ENCODE data around the gene LAMC1. TPM values are rescaled to one million over a fixed set of nuclear protein-coding genes. Genes with fewer than 3 reads are reported as not detected.
"Not testable (repeated sequence)": the region's sequence is repeated elsewhere in the genome, so short reads cannot be mapped to it uniquely, and the experiment has no call there.

The LAMC1 gene
- polyA plus RNA-seq, 3 donors = 286 to 314 (median 310) TPM

GRCh38 chr1:183124259-183124658, 101.0 kb downstream of the LAMC1 start:
- no peak for DNase-seq (ENCODE audit: extremely low read depth in 1 of 11, low read depth in 9 of 11, low spot score in 4 of 11)

- DNase-seq (ENCODE audit: extremely low read depth in 1 of 11, low read depth in 9 of 11, low spot score in 4 of 11) = no peak
Measured at GRCh38 chr1:183125279-183125999, 102.2 kb downstream of the LAMC1 start.

DNA sequence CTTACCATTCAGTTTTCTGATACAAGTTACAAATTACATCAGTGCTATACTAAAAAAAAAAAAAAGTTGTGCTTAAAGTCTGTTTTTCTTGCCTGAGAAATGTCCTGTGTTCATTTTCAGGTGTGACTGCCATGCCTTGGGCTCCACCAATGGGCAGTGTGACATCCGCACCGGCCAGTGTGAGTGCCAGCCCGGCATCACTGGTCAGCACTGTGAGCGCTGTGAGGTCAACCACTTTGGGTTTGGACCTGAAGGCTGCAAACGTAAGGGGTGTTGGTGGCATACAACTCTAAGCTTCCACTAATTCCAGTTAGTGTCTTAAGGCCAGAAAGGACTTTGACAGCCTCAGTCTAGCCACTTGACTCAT, 102.8 kb downstream of the LAMC1 start:
- no peak for DNase-seq (ENCODE audit: extremely low read depth in 1 of 11, low read depth in 9 of 11, low spot score in 4 of 11)

DNA sequence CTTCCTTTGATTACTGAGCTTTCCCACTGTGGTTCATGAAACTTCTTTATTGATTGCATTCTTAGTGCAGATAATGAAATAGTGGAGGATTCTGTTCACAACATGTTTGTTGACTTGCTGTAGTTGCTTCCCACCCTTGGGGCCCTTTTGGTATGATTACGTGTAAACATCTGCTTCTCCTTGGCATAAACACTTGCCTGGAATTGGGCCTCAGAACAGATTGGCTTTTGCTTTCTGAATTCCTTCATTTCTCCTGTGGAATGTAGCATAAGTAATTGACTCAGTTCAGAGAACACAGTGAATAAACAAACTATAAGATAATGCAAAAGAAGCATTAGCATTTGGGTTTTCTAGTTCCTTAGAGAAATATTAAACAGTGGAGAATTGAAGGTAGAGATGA, 103.3 kb downstream of the LAMC1 start:
- no peak for DNase-seq (ENCODE audit: extremely low read depth in 1 of 11, low read depth in 9 of 11, low spot score in 4 of 11)

- no peak for DNase-seq (ENCODE audit: extremely low read depth in 1 of 11, low read depth in 9 of 11, low spot score in 4 of 11)
Measured at GRCh38 chr1:183129921-183130690, 106.9 kb downstream of the LAMC1 start.

DNA sequence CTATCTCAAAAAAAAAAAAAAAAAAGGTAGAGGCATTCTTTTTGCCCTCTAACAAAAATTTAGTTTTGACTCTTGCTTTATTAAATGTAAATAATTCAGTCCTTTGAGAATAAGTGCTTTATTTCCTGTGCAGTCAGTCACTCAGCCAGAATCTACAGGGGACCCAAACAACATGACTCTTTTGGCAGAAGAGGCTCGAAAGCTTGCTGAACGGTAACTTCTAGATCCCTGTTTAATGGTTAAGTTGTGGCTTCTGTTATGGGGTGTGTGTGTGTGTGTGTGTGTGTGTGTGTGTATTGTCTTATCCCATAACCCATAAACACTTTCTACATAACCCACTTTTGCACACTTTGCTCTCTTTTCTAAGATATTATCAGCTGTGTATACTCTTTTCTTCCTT, 107.9 kb downstream of the LAMC1 start:
- DNase-seq (ENCODE audit: extremely low read depth in 1 of 11, low read depth in 9 of 11, low spot score in 4 of 11) = no peak

GRCh38 chr1:183135336-183135735, 112.1 kb downstream of the LAMC1 start:
- DNase-seq (ENCODE audit: extremely low read depth in 1 of 11, low read depth in 9 of 11, low spot score in 4 of 11) = no peak

GRCh38 chr1:183137782-183138181, 114.6 kb downstream of the LAMC1 start:
- DNase-seq (ENCODE audit: extremely low read depth in 1 of 11, low read depth in 9 of 11, low spot score in 4 of 11) = no peak

DNA sequence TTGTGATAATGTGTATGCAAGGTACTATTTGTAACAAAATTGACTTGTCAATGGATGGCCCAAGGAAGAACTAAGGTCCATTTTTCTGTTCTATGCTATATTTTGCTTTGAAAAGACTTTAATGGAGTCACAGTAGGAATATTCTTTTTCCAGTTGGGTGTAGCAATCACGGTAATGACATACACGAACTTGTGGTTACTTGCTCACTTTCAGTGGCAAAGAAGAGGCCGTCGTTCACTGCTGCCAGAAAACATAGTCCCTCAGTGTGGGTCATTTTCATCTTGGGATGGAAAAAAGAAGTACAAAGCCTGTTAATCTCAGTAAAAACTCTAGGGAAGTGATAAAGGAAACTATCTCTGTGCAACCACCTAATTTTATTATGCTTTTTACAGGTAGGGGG, 115.1 kb downstream of the LAMC1 start:
- no peak for DNase-seq (ENCODE audit: extremely low read depth in 1 of 11, low read depth in 9 of 11, low spot score in 4 of 11)

GRCh38 chr1:183139281-183139942, 116.2 kb downstream of the LAMC1 start:
- DNase-seq (ENCODE audit: extremely low read depth in 1 of 11, low read depth in 9 of 11, low spot score in 4 of 11) = no peak

DNA sequence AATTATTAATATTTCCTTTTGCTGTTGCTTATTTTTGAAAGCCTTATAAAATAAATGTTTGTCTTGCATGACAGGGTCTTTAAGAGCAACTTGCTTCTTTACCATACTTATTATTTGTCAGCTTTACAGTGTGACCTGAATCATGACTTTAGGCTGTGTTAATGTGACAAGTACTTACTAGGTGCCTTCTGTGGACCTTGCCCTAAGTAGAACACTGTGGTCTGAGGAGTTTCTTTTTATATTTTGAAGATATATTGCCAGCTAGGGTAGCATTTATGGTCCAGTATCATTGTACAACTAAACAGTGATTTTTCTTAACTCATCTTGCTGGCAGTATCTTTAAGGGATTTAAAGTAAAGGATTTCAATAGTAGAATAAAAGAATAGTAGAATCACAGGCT, 117.4 kb downstream of the LAMC1 start:
- DNase-seq (ENCODE audit: extremely low read depth in 1 of 11, low read depth in 9 of 11, low spot score in 4 of 11) = no peak

- no peak for DNase-seq (ENCODE audit: extremely low read depth in 1 of 11, low read depth in 9 of 11, low spot score in 4 of 11)
Measured at GRCh38 chr1:183142171-183142570, 119.0 kb downstream of the LAMC1 start.

DNA sequence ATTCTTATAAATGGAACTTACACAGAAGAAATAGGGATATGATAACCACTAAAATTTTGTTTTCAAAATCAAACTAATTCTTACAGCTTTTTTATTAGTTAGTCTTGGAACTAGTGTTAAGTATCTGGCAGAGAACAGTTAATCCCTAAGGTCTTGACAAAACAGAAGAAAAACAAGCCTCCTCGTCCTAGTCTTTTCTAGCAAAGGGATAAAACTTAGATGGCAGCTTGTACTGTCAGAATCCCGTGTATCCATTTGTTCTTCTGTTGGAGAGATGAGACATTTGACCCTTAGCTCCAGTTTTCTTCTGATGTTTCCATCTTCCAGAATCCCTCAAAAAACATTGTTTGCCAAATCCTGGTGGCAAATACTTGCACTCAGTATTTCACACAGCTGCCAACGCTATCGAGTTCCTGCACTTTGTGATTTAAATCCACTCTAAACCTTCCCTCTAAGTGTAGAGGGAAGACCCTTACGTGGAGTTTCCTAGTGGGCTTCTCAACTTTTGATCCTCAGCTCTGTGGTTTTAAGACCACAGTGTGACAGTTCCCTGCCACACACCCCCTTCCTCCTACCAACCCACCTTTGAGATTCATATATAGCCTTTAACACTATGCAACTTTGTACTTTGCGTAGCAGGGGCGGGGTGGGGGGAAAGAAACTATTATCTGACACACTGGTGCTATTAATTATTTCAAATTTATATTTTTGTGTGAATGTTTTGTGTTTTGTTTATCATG, 120.5 kb downstream of the LAMC1 start:
- no peak for DNase-seq (ENCODE audit: extremely low read depth in 1 of 11, low read depth in 9 of 11, low spot score in 4 of 11)

DNA sequence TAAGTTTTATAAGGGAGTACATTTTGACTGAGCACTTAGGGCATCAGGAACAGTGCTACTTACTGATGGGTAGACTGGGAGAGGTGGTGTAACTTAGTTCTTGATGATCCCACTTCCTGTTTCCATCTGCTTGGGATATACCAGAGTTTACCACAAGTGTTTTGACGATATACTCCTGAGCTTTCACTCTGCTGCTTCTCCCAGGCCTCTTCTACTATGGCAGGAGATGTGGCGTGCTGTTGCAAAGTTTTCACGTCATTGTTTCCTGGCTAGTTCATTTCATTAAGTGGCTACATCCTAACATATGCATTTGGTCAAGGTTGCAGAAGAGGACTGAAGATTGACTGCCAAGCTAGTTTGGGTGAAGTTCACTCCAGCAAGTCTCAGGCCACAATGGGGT, 121.5 kb downstream of the LAMC1 start:
- no peak for DNase-seq (ENCODE audit: extremely low read depth in 1 of 11, low read depth in 9 of 11, low spot score in 4 of 11)

DNA sequence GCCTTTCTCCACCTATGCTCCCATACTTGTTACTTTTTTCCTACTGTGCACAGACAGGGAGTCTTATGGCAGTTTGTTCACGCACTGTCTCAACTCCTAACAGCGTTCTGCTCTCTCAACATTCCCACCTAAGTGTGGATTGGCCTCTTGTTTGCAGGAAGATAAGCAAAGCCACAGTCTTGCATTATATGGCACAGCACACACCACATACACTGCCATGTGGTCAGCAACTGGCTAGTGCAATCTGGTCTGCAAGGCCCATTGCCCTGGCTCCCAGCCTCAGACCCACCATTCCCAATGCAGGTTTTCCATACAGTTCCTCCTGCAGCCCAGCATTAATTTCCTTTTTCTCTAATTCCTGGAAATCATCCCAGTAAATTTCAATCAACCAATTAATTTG, 124.5 kb downstream of the LAMC1 start:
- no peak for DNase-seq (ENCODE audit: extremely low read depth in 1 of 11, low read depth in 9 of 11, low spot score in 4 of 11)

DNA sequence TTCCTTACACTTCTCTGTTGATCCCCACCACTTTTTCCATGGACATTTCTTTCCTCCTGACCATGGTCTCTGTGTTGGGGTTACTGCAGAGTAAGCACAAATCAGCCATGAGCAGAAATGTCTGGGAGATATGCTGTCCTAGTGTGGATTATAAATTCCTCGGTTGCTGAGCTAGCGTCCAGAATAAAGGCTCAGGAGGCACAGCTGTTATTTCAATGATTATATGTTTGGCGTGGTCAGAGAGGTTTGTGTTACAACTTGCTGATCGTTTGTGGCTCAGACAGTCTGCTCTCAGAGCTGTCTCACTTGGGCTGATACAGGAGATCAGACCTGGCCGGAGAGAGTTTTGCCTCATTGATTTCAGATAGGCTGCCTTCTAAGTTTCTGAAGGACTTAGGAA, 125.4 kb downstream of the LAMC1 start:
- DNase-seq (ENCODE audit: extremely low read depth in 1 of 11, low read depth in 9 of 11, low spot score in 4 of 11) = no peak

DNA sequence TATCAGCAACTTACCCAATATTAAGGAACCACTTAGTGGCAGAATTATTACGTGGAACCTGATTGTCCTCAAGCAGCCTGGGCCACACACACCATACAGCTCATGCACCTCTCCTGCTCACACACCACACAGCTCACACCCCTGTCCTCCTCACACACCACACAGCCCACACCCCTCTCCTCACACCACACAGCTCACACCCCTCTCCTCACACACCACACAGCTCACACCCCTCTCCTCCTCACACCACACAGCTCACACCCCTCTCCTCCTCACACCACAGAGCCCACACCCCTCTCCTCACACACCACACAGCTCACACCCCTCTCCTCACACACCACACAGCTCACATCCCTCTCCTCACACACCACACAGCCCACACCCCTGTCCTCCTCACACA, 126.1 kb downstream of the LAMC1 start:
- DNase-seq (ENCODE audit: extremely low read depth in 1 of 11, low read depth in 9 of 11, low spot score in 4 of 11) = no peak

GRCh38 chr1:183150032-183150431, 126.8 kb downstream of the LAMC1 start:
- not testable (repeated sequence) for DNase-seq (ENCODE audit: extremely low read depth in 1 of 11, low read depth in 9 of 11, low spot score in 4 of 11)

DNA sequence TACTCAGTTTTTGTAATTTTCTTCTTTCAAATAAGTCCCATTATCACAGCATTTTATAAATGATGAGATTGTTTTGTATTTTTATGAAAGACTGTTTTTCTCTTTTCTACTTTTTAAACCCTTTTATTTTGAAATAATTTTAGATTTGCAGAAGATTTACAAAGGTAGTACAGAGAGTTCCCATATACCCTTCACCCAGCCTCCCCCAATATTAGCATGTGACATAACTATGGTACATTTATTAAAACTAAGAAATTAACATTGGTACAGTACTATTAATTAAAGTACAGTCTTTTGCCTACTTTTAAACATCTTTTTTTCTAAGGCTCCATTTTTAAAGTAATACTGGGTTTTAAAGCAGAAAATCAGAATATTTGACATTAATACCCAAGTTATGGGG, 127.2 kb downstream of the LAMC1 start:
- no peak for DNase-seq (ENCODE audit: extremely low read depth in 1 of 11, low read depth in 9 of 11, low spot score in 4 of 11)

DNA sequence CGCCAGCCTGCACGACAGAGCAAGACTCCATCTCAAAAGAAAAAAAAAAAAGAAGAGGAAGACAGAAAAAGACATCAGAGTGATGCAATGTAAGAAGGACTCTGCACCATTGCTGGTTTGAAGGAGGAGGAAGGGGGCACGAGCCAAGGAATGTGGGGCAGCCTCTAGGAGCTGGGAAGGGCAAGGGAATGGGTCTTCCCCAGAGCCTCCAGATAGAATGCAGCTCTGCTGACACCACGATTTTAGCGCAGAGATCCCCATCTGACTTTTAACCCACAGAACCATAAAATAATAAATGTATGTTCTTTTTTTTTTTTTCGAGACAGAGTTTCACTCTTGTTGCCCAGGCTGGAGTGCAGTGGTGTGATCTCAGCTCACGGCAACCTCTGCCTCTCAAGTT, 129.0 kb downstream of the LAMC1 start:
- no peak for DNase-seq (ENCODE audit: extremely low read depth in 1 of 11, low read depth in 9 of 11, low spot score in 4 of 11)
